Stimulated activated CD4-positive, alpha-beta T cell treated with anti-CD3 and anti-CD28 coated beads, Interleukin-15, amount 100 ng/mL, for 1 hour (primary cell): ENCODE data around the gene GJD3.
A peak's percentile ranks its signal among the peaks of the same experiment; 100 is the strongest.
"Not testable (repeated sequence)": the region's sequence is repeated elsewhere in the genome, so short reads cannot be mapped to it uniquely, and the experiment has no call there.

Source experiments
- DNase-seq, 2 donors: peaks; one replicate each; pipeline ENCODE4 v3.0.0-alpha.2; 2020; ENCODE audit warnings: low read depth in 1 of 2, low spot score in 1 of 2

The GJD3 gene

DNA sequence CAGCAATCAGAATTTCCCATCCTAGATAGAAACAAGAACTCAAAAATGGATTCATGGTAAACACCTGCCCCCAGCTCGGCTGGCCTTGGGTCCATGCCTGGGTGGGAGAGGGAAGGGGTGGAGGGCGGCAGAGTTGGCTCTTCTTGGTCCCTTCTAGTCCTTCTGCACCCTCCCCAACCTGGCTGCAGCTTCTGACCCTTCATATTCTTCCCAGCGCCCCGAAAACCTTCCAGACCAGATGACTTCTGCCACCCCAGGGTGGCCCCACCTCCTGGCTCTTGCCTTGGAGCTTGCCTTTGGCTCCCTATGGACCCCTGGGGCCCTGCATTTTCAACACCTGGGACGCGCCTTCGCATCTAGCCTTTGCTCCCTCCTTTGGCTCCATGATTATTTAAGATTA, 5.4 kb upstream of the GJD3 start:
- no peak for DNase-seq

DNA sequence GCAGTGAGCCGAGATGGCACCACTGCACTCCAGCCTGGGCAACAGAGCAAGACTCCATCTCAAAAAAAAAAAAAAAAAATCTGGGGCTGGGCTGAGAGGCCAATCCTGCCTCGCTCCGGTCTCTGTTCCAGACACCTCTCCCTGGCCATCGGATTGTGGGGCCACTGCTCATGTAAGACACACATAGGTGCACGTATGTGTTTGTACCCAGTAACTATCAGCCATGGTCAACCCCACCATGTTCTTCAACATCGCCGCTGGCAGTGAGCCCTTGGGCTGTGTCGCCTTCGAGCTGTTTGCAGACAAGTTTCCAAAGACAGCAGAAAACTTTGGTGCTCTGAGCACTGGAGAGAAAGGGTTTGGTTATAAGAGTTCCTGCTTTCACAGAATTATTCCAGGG, 3.2 kb upstream of the GJD3 start:
- DNase-seq, result not testable (repeated sequence)

DNA sequence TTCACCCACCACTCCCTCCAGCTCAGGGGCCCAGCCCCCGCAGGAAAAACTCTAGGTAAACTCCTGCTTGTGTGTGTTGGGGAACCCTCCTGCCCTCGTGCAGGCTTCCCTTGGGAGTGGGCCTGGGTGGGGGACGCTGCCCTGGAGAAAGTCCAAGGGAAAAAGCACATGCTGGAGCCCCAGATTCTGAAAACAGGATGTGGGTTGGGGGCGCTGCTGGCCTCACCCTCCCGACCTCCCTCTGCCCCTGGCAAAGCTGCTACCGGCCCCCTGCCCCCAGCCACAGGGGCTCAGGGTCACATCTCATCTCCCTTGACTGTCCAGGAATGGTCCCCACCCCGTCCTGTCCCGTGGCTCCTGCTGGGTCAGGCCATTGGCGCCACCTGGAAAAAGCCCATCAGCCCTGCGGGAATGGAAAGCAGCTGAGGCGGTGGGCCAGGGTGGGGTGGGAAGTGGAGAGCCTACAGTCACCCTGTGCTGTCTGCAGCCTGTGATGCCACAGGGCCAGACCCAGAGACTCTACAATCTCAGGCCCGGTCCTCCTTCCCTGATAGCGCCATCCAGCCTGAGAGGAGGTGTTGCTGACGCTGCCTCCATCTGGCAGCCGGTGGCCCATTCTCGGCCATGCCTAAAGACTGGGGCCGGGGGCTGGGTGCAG, 2.5 kb upstream of the GJD3 start:
- no peak for DNase-seq

DNA sequence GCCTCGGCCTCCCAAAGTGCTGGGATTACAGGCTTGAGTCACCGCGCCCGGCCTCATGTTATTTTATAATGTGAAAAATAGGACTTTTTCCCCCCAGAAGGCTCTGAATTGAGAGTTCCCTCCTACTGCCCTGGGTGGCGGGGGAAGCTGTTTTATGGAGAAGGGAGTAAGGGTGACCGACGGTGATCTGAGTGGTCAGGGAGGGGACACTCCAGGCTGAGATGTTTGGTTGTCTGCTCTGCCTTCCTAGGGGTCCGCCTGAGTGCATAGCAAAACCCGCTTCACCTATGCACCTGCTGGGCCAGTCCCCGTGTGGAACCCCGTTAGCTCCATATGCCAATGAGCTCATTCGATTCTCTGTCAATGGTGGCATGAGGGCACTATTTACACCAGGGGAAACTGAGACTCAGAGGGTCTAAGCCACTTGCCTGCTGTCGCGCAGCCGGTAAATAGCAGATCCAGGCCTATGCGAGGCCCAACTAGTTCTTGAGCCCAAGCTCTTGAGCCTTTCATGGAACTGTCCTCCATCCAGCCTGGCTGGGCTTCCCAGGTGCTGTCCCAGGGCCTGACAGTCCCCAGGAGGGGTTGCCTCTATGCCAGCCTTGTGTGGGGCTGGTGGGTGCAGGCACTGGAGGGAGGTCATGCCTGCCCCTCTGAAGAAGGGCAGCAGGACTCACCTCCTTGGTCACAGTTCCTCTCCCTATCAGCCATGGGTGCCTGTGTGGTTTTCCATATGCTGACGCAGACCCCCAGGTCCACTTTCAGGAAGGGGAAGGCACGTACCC, 1.7 kb upstream of the GJD3 start:
- no peak for DNase-seq

DNA sequence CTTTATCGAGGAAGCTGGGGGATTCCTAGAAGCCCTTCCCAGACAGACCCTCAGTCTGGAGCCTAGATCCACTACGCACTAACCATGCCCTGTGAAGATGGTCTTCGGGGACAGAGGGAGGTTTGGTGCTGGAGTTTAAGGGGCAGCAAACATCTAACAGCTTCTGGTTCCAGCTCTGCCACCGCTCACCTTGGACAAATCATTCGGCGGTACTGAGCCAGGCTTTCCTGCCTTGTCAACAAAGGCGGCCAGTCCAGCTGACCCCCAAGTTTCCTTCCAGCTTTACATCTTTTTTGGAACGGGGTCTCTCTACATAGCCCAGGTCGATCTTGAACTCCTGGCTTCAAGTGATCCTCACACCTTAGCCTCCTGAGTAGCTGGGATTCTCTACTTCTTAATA, 369 bp upstream of the GJD3 start:
- DNase-seq, result no peak

DNA sequence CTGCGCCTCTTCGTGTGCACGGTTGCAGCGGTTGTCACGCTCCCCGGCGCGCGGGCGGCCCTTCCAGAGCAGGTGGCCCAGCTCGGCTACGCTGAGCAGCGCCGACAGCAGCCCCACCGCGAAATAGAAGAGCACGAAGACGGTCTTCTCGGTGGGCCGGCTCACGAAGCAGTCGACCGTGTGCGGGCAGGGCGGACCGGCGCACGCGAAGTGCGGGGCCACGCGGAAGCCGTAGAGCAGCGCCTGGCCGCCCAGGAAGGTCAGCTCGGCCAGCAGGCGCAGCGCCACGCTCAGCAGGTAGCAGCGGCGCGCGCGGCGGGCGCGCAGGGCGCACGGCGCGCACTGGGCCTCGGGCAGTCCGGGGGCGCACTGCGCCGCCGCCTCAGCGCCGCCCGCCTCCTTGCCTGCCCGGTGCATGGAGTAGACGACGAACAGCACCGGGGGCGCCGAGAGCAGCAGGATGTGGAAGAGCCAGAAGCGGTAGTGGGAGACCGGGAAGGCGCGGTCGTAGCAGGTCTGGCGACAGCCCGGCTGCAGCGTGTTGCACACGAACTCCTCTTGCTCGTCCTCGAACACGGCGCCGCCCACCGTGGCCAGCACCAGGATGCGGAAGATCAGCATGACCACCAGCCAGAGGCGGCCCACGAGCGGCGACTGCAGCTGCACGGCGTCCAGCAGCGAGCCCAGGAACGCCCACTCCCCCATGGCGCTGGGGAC, 1.3 kb downstream of the GJD3 start:
- DNase-seq, result peak in 1 of 2 donors; percentile 24

DNA sequence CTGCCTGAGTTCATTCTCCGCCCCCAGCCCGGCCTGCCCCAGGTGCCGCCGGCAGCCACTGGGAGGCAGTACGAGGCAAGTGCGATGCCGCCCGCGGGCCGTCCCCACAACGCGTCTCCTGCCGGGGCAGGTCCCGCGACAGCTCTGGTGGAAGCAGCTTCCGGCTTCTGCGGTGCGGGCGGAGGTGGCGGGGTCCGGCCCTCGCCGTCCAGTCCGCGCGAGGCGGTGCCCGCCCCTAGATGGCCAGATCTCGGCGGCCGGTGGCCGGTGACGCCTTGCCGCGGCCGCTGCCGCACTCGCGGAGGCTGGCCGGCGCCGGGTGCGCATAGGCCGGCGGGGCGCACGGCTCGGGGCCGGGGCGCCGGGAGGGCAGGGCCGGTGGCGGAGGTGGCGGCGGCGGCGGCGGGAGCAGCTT, 1.8 kb downstream of the GJD3 start:
- peak; percentile 58 to 81 for DNase-seq

DNA sequence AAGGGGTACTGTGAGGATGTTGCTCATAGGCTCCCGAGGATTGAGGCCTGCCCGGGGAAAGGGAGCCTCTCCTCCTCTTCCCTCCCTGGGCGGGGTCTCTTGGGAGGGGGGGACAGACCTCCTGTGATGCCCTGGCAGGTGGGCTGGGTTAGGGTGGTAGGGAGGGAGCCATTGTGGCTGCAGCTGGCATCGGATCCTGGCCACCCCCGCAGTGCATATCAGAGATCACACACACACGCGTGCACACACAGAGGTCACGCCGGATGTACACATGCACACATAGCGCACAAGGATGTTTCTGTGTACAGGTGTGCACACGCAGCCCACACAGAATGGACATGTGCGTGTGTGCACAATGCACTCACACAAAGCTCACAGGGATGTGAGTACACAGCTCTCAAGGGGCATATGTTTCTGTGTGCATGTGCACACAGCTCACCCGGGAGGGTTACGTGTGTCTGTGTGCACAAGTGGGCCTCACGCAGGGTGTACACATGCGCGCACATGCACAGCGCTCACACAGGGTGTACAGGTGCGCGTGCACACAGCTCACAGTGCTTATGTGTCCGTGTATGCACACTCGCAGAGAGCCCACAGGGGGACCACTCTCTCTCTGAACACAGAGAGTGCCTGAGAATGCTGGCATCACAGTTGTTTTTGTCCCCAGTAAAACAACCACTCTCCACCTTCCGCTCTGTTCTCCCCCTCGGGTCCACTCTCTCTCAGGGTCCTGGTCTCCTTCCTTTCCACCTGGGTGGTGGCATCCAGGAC, 2.4 kb downstream of the GJD3 start:
- no peak for DNase-seq

DNA sequence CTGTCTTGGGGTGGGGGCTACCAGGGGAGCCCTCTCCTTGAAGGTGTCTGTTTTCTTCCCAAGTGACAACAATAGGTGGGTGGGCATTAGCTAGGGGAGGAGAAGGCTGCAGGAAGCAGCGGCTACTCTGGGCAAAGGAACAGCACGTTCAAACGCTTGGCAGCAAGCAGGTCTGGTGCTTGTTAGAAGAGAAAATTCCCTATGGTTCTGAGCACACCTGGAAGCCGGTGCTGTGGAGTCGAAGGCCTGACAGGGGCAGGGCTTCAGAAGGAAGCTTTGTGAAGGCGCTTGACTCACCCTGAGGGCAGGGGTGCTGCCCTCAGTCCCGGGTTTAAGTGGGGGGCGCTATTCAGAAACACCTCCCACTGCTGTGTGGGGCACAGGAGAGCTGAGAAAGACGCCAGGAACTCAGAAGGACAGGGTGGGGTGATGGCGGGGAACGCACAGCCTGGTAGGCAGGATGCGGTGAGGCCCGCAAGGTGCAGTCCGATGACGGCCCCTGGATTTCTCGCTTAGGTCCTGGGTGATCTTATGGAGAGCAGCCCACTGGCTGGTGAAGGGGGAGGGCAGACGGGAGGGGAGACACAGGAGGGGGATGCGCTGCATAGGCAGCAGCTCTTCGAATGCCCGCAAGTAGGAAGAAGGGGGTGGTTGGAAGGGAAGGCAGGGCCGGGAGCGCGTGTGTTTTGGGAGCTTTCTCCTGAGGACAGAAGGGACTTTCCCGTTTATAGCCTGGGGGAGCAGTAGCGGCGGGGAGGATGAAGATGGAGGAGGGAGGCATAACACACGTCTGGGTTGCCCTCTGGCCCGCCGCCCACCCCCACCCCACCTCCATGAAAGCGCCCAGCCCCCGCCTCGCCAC, 3.2 kb downstream of the GJD3 start:
- no peak for DNase-seq

DNA sequence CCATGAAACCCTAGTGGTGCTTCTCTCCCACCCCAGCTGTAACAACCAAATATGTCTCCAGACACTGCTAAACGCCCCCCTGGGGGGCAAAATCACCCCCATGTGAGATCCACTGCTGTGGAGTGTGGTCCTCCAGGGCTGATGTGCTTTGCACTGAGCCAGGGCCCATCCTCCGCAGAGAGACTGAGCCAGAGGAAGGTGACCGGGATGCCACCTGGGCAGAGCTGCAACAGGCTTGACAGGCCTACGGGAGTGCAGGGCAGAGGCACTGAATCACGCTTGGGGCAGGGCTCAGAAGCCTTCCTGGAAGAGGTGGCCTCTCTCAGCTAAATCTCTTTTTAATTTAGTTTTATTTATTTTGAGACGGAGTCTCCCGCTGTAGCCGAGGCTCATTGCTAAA, 4.4 kb downstream of the GJD3 start:
- no peak for DNase-seq

DNA sequence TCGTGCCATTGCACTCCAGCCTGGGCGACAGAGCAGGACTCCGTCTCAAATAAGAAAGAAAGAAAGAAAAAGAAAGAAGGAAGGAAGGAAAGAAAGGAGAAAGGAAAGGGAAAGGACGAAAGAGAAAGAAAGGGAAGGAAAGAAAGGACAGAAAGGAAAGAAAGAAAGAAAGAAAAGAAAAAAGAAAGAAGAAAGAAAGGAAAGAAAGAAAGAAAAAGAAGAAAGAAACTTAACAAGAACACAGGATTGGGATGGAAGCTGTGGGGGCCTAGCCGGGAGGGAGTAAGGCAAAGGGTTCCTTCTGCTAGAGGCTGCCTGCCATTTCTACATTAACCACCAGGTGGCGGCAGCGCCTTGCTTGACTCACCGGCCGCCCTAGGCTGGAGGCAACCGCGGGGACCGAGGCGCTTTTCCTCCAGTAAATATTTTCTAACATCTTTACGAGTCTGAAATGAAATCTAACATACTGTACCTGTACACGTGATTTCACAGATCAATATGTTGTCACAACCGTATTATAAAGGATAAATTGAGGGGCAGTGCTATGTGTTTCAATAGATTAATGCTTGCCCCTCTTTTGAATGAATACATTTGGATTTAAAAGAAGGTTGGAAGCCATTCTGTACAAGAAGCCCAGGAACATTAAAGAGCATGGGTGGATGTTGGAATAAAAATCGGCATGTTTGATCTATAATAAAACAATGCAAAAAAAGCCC, 6.1 kb downstream of the GJD3 start:
- peak; percentile 78 to 89 for DNase-seq

DNA sequence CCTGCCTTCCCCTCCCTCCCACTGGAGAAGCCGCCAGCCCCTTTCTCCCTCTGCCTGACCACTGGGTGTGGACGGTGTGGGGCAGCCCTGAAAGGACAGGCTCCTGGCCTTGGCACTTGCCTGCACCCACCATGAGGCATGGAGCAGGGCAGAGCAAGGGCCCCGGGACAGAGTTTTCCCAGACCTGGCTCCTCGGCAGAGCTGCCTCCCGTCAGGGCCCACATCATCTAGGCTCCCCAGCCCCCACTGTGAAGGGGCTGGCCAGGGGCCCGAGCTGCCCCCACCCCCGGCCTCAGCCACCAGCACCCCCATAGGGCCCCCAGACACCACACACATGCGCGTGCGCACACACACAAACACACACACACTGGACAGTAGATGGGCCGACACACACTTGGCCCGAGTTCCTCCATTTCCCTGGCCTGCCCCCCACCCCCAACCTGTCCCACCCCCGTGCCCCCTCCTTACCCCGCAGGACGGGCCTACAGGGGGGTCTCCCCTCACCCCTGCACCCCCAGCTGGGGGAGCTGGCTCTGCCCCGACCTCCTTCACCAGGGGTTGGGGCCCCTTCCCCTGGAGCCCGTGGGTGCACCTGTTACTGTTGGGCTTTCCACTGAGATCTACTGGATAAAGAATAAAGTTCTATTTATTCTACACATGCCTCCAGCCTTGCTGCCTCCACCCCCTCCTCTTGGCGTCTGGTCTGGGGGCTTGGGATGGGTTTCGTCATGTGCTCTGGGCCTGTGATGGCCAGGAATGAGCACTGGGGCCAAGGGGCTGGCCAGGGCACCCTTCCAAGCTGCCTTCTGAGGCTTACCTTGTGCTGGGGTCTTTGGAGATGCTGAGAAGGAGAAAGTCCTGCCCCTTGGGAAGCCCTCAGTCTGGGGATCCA, 7.3 kb downstream of the GJD3 start:
- DNase-seq, result no peak

DNA sequence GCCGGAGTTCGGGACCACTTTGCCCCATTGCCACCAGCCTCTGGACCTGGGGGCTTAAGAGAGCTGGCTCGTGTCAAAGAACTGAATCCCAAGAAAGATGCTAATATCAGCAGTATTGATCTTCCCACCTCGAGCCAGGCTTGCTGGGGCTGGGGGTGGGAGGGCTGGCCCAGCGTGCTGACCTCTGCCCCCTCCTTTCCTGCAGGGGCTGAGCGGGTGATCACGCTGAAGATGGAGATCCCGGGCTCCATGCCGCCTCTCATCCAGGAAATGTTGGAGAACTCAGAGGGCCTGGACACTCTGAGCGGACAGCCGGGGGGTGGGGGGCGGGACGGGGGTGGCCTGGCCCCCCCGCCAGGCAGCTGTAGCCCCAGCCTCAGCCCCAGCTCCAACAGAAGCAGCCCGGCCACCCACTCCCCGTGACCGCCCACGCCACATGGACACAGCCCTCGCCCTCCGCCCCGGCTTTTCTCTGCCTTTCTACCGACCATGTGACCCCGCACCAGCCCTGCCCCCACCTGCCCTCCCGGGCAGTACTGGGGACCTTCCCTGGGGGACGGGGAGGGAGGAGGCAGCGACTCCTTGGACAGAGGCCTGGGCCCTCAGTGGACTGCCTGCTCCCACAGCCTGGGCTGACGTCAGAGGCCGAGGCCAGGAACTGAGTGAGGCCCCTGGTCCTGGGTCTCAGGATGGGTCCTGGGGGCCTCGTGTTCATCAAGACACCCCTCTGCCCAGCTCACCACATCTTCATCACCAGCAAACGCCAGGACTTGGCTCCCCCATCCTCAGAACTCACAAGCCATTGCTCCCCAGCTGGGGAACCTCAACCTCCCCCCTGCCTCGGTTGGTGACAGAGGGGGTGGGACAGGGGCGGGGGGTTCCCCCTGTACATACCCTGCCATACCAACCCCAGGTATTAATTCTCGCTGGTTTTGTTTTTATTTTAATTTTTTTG, 8.5 kb downstream of the GJD3 start:
- DNase-seq, result no peak

DNA sequence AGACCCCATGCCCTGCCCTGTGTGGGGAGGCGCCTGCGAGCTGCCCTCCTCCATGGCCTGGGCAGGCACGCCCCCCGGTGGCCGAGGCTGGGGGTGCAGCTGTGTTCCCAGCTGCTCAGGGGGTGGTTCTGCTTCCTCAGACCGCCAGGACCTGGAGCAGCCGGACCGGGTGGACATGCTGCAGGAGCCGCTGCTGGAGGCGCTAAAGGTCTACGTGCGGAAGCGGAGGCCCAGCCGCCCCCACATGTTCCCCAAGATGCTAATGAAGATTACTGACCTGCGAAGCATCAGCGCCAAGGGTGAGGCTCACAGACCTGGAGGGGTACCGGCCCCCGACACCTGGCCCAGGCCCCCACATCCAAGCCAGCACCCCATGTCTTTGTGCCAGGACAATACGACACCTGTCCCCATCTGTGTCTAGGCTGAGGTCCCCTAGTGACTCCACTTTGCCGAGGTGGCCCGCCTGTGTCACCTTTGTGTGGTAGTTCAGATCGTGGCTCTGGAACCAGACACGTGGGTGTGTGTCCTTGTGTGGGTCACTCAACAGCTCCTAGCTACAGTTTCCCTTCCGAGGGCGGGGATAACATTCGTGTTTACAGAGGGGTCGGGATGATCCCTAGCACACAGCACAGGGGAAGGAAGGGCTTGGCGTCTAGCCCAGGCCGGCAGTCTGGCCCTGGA, 9.3 kb downstream of the GJD3 start:
- DNase-seq, result peak; percentile 65 to 78

DNA sequence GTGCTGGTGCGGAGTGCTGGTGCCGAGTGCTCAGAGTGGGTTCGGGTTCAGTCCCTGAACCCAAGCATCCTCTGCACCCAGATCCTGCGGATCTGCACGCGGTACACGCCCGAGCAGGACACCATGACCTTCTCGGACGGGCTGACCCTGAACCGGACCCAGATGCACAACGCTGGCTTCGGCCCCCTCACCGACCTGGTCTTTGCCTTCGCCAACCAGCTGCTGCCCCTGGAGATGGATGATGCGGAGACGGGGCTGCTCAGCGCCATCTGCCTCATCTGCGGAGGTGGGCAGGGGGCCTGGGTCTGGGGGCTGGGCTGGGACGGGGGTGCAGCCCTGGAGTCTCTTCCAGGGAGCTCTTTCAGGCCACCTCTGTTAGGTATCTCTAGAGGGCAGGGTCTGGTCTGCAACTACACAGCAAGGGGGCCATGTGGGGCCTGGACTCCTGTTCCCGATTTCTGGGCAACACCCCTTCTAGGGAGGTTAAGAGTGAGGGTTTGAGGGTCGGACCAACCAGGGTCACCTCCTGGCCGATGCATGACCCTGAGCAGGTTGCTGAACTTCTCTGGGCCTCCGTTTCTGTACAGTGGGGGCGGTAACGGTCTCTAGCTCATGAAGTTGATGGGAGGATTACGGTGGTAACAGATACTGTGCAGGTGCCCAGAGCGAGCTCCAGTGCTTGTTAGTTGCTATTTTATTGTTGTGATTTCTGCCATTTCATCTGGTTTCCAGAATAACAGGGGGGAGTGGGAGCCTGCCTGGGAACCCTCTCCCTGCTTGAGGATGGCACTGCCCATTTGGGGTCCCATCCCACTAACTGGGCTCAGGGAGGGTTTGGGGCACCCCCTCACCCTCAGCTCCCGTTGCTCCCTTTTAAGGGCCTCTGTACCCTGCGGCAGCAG, 10.1 kb downstream of the GJD3 start:
- no peak for DNase-seq

DNA sequence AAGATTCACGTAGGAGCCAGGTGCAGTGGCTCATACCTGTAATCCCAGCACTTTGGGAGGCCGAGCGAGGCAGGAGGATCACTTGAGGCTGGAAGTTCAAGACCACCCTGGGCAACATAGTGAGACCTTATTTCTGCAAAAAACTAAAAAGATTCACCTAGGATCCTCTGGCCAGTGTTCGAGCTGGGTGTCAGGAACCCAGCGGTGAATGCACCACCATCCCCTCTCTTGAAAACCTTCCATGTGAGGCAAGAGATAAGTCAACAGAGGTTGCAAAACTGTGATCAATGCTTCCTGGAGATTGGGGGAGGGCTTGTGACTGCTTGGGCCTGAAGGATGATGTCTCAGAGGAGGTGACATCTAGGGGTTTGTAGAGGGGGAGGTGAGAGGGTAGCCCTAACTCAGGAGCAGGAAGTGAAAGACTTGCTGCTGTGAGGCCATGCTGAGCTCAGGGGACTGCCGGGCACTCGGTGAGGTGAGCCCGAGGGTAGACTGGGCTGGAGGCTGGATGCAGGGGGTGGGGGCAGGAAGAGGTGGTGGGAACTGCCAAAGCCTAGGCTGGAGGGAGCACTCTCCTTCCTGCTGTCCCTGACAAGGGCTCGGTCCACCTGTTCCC, 11.7 kb downstream of the GJD3 start:
- DNase-seq, result no peak
